Fibroblast of lung (primary cell): ENCODE data around the gene AOAH.

Experiments used
- EZH2 ChIP-seq: IDR thresholded peaks from 2 replicates; pipeline ENCODE4 v1.5.1; 2012; ENCODE audit warnings: low read length, control low read depth, mild to moderate bottlenecking; ENCODE audit errors: missing control alignments
- TF ChIP-seq, protein P1 (sequence below), 2 donors: IDR thresholded peaks in 1 of 2; conservative IDR thresholded peaks in 1 of 2; 1 replicate in 1 of 2; 2 replicates in 1 of 2; pipeline ENCODE4 v1.5.1; 2011 to 2012; ENCODE audit warnings: low read length in 2 of 2, control low read depth in 1 of 2, inconsistent platforms in 1 of 2, low read depth in 1 of 2, mild to moderate bottlenecking in 1 of 2

DNA sequence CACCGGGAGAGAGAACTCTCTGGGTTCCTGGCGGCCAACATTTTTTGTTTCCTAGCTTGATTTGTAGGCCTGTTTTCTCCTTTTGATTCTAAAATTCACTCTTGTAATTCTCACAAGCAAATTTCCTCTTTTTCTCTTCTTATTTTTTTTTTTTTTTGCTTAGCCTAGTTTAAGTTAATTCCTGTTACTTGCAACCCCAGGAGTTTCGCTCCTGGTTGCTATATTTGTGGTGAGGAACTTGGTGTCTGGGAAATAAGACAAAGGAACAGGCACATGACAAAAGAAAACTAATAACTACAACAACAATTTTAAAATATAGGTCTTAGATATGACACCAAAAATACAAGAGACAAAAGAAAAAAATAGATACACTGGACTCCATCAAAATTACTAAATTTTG is 6.7 kb downstream of the AOAH start:
- no peak for TF ChIP-seq EZH2
- TF ChIP-seq, protein P1, sequence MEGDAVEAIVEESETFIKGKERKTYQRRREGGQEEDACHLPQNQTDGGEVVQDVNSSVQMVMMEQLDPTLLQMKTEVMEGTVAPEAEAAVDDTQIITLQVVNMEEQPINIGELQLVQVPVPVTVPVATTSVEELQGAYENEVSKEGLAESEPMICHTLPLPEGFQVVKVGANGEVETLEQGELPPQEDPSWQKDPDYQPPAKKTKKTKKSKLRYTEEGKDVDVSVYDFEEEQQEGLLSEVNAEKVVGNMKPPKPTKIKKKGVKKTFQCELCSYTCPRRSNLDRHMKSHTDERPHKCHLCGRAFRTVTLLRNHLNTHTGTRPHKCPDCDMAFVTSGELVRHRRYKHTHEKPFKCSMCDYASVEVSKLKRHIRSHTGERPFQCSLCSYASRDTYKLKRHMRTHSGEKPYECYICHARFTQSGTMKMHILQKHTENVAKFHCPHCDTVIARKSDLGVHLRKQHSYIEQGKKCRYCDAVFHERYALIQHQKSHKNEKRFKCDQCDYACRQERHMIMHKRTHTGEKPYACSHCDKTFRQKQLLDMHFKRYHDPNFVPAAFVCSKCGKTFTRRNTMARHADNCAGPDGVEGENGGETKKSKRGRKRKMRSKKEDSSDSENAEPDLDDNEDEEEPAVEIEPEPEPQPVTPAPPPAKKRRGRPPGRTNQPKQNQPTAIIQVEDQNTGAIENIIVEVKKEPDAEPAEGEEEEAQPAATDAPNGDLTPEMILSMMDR (conservative IDR thresholded peaks at IDR 0.05 in 1 of 2, IDR thresholded peaks at IDR 0.05 in 1 of 2; ENCODE audit: low read depth in 1 of 2, low read length in 2 of 2), result no peak
